NK-92 (cell line): ENCODE results near the gene RYR2.
"Not testable (repeated sequence)": the region's sequence is repeated elsewhere in the genome, so short reads cannot be mapped to it uniquely, and the experiment has no call there.

Source experiments
- DNase-seq: peaks from one replicate; lab custom pipeline; 2025; ENCODE audit not compliant: unreplicated experiment; lab: John Stamatoyannopoulos, UW

The RYR2 gene

DNA sequence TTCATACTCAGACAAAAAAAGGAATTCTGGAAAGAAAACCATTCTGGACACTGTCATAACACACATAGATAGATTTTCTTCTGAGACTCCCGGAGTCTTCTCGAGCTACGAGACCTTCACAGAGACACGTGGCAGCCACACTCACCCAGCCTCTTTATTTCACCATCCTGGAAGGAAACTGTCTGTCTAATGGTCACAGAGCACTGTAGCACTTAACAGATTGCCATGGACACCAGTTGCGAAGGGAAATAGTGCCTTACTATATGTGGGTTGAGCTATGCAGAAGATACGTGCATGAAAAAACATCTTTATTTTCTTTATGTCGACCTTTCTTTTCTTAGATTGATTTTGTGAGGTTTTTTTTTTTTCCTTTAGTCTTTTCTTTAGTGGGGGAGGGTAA is 790.9 kb downstream of the RYR2 start:
- DNase-seq, result no peak

DNA sequence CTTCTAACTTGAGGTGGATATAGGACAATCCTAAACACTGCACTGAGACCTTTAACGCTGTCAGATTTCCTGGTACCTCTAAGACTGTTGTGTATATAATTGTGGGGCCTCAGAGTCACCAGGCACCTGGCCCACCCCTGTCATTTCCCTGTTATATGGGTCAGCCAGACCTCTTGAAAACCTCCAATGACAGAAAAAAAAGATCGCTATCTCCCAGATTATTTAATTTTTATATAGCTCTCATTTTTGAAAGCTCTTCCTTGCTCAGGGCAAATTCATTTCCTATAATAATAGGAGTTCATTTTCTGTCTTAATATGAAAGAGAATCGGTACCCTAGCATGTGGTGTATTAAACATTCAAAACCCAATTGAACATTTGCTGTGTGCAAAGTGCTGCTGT is 792.1 kb downstream of the RYR2 start:
- no peak for DNase-seq

DNA sequence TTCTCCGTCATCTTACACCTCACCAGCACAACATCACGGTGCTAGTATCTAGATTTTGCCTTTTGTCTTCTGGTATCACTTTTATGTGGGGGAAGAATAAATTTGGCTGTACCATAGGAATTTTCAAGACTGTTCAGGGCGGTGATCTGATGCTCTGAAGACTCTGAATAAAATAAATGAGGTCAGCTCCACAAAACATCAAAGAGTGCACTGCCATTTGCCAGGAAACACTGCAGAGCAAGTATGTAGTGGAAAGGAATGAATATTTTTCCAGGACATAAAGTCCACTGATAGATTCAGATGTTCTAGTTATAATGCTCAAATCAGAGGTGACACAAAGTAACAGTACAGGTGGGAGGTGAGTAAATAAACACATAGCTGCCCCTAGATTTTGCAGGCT is 792.5 kb downstream of the RYR2 start:
- no peak for DNase-seq

- DNase-seq, result no peak
Observed at GRCh38 chr1:237838320-237838719, 796.3 kb downstream of the RYR2 start.

DNA sequence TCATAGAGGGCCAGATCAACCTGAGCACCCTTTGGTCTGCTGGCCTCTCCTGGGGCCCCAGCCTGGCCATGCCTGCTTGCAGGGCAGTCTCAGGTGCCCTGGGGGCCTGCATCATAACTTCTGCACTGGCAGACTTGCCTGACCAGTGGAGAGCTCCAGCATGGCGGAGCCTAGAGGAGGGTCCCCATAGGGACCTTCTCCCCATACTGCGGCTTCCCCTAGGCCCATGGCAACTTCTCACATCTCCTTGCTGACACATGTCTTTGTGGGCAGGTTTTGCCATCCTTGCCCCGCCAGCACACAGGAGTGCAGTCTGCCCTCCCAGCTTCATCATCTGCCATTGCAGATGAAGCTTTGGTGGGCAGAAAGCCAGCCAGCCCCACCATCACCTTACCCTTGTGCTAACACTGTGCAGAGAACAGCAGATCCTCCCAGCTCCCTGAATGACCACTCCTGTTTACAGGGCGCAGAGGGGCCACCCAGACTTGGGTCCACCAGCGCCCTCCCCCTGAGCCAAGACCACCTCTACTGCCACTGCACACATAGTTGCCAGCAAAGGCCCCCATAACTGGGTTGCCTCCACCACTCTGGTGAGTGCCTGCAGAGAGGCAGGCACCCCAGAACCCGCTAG is 797.0 kb downstream of the RYR2 start:
- DNase-seq, result no peak

- no peak for DNase-seq
Observed at GRCh38 chr1:237841485-237841884, 799.5 kb downstream of the RYR2 start.

- DNase-seq, result not testable (repeated sequence)
Observed at GRCh38 chr1:237843516-237843915, 801.5 kb downstream of the RYR2 start.

DNA sequence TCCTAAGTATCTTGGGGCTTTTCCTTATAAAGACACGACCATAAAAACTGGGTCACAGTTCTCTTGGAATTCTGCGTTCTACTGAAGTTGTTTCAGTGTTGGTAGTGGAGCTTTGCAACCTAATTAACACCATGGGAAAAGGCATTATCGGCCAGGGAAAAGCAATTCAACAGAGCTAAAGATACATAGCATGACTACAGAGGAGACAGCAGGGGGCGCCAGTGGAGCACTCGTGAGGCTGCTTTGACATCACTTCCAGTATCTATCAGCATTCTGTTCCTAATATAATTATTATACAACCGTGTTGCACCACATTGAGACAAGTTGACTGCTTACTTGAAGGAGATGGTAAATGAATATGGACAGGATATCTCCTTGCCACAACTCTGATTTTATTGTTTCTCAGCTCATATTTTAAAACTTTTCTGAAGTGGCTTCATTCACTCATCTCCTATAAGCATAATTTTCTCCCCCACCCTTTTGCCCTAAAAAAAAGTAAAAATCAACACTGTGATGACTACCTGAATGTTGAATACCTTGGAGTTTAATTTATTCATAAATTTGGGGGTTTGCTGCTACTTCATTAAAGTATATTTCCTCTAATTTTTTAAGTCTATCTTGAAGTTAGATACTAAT is 809.3 kb downstream of the RYR2 start:
- DNase-seq, result no peak

DNA sequence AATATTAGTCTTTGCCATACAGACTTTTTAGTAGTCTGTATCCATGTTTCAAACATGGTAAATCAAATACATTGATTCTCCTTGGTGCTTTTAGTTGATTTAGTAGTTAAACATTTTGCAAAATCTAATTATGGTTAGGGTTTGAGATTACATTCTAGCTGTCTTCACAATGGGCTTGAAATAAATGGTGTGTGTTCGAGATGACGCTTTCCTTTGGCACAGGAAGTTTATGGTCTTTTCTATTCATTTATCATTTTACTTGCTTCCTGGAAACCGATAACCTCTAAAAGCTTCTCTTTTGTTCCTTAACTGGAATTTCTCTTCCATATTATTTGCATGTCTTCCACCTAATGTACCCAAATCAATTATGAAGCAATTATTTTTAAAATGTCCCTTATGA is 810.4 kb downstream of the RYR2 start:
- no peak for DNase-seq

GRCh38 chr1:237857455-237857854 is 815.5 kb downstream of the RYR2 start:
- no peak for DNase-seq

GRCh38 chr1:237858992-237859391 is 817.0 kb downstream of the RYR2 start:
- DNase-seq, result no peak

- no peak for DNase-seq
Observed at GRCh38 chr1:237861944-237862343, 820.0 kb downstream of the RYR2 start.

DNA sequence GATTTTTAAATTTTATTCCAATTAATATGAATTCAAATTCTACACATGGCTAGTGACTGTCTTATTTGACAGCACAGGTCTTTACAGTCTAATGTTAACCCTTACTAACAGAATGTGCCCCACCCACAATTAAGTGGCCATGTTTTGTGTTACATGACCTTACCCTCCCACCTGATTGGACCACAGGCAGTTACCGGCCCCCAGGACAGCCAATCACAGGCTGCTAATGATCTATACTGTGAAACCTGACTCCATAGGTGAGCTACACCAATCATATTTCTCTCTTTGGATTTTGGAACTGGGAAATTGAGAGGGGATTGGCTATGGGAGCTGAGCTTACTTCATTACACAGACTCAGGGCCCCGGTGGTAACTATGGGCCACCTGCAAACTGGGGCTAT is 821.2 kb downstream of the RYR2 start:
- DNase-seq, result no peak

- DNase-seq, result no peak
Observed at GRCh38 chr1:237864338-237865244, 822.6 kb downstream of the RYR2 start.

- DNase-seq, result no peak
Observed at GRCh38 chr1:237867380-237867888, 825.5 kb downstream of the RYR2 start.

- no peak for DNase-seq
Observed at GRCh38 chr1:237868817-237869600, 827.0 kb downstream of the RYR2 start.

- DNase-seq, result no peak
Observed at GRCh38 chr1:237873487-237874211, 831.7 kb downstream of the RYR2 start.

- DNase-seq, result no peak
Observed at GRCh38 chr1:237875291-237875690, 833.3 kb downstream of the RYR2 start.

- no peak for DNase-seq
Observed at GRCh38 chr1:237877631-237878030, 835.6 kb downstream of the RYR2 start.

GRCh38 chr1:237878406-237878805 is 836.4 kb downstream of the RYR2 start:
- no peak for DNase-seq
